ENCODE data around the gene ZNF433.

Gene ZNF433

DNA sequence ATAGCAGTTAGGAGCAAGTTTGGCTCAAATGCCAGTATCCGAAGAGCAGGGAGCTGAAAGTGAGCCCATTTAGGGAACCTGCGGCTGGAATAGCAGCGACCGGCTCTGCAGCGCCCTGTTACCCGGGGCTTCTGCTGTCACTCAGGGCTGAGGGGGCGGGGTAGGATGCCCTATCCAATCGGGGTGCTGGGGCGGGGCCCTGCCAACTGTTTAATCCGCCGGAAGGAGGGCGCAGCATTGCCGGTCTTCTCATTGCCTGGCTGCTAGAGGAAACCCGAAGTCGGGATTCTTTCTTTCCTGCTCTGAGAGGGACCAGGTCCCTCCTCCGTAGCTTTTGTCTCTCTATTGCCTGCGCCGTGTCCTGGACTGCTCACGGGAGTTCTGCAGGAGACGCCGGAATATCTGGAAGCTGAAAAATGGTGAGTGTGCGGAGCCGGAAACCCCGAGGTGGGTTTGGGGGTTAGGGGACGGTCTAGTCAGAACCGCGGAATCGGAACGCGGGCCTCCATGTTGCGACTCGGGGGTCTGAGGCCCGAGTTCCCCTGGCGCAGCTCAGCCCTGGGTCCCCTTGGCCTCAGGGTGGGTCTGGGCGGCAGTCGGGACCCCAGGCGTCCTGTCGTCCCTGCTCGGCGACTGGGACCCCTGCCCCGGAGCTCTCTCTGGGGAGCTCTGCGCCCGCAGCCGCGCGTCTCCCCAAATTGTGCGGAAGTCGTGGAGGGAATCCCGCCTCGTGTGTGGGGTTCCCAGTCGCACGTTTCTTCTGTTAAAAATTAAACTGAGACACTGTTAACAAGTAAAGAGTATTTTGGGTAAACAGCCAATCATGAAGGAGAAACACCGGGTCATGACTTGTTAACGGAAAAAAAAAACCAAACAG is 47.8 kb downstream of the ZNF433 start:
- peak; percentile 58 for DNase-seq

DNA sequence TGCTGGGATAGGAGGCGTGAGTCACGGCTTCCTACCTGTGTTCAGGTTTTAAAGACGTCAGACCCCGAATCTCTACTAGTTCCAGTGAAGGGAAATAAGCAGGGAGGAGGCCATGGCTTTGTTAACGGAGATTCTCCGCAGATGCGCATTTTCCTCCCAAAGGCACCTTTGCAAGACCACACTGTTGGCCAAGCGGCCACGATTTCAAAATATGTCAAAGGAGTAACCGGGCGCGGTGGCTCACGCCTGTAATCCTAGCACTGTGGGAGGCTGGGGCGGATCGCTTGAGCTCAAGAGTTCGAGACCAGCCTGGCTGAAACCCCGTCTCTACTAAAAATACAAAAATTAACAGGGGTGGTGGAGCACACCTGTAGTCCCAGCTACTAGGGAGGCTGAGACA is 48.7 kb downstream of the ZNF433 start:
- no peak for DNase-seq

GRCh38 chr19:11984986-11985385 is 50.5 kb downstream of the ZNF433 start:
- no peak for DNase-seq

DNA sequence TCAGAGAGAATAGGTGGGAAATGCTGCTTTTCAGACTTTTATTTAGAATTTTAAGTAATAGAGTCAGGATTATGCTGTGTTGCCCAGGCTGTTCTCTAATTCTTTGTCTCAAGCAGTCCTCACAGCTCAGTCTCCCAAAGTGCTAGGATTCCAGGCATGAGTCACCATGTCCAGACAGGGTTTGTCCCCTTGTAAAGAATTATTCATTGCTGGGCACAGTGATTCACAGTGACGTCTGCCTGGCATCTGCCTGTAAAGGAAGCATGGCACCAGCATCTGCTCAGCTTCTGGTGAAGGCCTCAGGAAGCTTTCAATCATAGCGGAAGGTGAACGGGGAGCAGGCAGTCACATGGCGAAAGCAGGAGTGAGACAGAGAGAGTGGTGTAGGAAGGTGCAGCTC is 53.0 kb downstream of the ZNF433 start:
- no peak for DNase-seq

DNA sequence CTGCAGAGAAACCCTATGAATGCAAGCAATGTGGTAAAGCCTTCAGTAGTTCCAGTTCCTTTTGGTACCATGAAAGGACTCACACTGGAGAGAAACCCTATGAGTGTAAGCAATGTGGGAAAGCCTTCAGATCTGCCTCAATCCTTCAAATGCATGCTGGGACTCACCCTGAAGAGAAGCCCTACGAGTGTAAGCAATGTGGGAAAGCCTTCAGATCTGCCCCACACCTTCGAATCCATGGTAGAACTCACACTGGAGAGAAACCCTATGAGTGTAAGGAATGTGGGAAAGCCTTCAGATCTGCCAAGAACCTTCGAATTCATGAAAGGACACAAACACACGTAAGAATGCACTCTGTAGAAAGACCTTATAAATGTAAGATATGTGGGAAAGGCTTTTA is 56.0 kb downstream of the ZNF433 start:
- no peak for DNase-seq

- DNase-seq = no peak
These were observed 56.9 kb downstream of the ZNF433 start for GRCh38 chr19:11978492-11979100.

DNA sequence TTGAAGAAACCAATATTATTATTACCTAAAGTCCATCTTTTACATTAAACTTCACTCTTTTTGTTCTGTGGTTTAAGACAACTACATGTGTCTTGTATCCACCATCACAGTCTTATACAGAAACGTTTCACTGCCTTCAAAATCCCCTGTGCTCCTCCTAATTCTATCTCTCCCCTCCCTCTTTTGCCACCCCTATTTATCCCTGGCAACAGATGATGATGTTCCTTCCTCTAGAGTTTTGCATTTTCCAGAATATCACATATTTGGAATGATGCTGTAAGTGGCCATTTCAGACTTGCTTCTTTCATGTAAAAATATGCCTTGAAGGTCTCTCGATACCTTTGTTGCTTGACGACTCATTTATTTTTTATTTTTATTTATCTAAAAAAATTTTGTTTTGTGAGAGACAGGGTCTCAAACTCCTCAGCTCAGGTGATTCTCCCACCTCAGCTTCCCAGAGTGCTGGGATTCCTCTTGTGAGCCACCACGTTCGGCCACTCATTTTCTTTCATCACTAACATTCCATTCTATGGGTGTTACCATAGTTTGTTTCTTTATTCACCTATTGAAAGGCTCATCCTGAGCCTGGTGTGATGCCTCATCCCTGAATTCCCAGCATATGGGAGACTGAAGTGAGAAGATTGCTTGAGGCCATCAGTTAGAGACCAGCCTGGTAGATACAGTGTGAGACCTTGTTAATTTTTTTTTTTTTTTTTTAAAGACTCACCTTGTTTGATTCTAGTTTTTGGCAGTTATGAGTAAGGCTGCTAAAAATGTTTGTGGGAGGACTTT is 62.3 kb downstream of the ZNF433 start:
- no peak for DNase-seq

DNA sequence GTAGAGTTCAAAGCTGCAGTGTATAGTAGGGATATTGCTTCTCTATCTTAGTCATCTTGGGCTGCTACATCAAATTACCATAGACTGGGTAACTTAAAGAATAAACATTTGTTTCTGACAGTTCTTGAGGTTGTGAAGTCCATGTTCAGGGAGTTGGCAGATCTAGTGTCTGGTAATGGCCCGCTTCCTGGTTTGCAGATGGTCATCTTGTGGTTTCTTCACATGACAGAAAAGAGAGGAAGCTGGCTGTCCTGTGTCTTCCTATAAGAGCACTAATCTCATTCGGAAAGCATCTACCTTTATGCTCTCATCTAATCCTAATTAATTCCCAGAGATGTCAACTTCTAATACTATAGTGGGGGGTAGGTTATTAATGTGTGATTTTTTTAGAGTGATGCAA is 64.4 kb downstream of the ZNF433 start:
- DNase-seq = no peak

GRCh38 chr19:11970174-11970573 is 65.3 kb downstream of the ZNF433 start:
- DNase-seq = no peak

- peak; percentile 51 for DNase-seq
These were observed 70.4 kb downstream of the ZNF433 start, which contains the start of gene ZNF763 for GRCh38 chr19:11964858-11965645. Gene ZNF763, plus strand, starts transcription at chr19:11965040. Its CDS starts 169 bp downstream, at chr19:11965209.
